Measurements from ENCODE around the gene ODAD4. TPM values are rescaled to one million over a fixed set of nuclear protein-coding genes. Genes with fewer than 3 reads are reported as not detected.
A peak's percentile ranks its signal among the peaks of the same experiment; 100 is the strongest.

ODAD4 gene
- total RNA-seq, 1 donor from 2014 or later: 0.70 TPM

GRCh38 chr17:41891135-41892020, 39.0 kb upstream of the ODAD4 start:
- Mint-ChIP-seq H3K4me3 (ENCODE audit: unreplicated experiment) (no peak overlapping the region), H3K4me1 (ENCODE audit: low read depth) (peaks cover 12% of the 10 kb centered on the region), H3K27me3 (ENCODE audit: low read depth) (no peaks in the 10 kb centered on the region), H3K36me3 (ENCODE audit: low read depth) (peaks cover 38% of the 10 kb centered on the region), H3K27ac (ENCODE audit: unreplicated experiment) (no peak overlapping the region), H3K9me3 (ENCODE audit: low read depth) (no peaks in the 10 kb centered on the region)
- DNase-seq (ENCODE audit: low spot score): no peak
- TF ChIP-seq CTCF (IDR thresholded peaks at IDR 0.05): no peak

DNA sequence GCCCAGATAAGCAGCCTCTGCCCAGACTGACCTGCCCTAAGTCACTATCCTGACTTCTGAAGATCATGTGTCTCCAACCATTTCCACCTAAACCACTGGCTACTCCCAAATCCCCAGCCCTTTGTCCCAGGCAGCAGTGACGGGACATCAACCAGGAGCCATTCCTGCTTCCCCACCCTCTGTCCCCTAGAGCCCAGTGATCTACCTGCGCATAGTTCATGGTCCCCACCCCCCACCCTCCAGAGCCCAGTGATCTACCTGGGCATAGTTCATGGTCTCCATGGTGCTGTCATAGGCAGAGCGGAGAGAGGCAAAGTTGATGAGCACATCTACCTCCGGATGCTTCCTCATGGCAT, 38.4 kb upstream of the ODAD4 start:
- H3K27ac Mint-ChIP-seq (ENCODE audit: unreplicated experiment): peak overlapping the region; percentile 61
- TF ChIP-seq CTCF (IDR thresholded peaks at IDR 0.05): no peak
- H3K9me3 Mint-ChIP-seq (ENCODE audit: low read depth): no peaks in the 10 kb centered on the region
- no peak for DNase-seq (ENCODE audit: low spot score)
- H3K4me1 Mint-ChIP-seq (ENCODE audit: low read depth): peaks cover 12% of the 10 kb centered on the region
- H3K27me3 Mint-ChIP-seq (ENCODE audit: low read depth): no peaks in the 10 kb centered on the region
- H3K4me3 Mint-ChIP-seq (ENCODE audit: unreplicated experiment): no peak overlapping the region
- H3K36me3 Mint-ChIP-seq (ENCODE audit: low read depth): peaks cover 40% of the 10 kb centered on the region

- H3K4me1 Mint-ChIP-seq (ENCODE audit: low read depth): peaks cover 12% of the 10 kb centered on the region
- H3K9me3 Mint-ChIP-seq (ENCODE audit: low read depth): no peaks in the 10 kb centered on the region
- H3K4me3 Mint-ChIP-seq (ENCODE audit: unreplicated experiment): no peak overlapping the region
- no peaks in the 10 kb centered on the region for H3K27me3 Mint-ChIP-seq (ENCODE audit: low read depth)
- DNase-seq (ENCODE audit: low spot score): no peak
- H3K27ac Mint-ChIP-seq (ENCODE audit: unreplicated experiment): no peak overlapping the region
- peaks cover 41% of the 10 kb centered on the region for H3K36me3 Mint-ChIP-seq (ENCODE audit: low read depth)
- TF ChIP-seq CTCF (IDR thresholded peaks at IDR 0.05): no peak
Observed at GRCh38 chr17:41893384-41893783, 37.0 kb upstream of the ODAD4 start.

- DNase-seq (ENCODE audit: low spot score): no peak
Observed at GRCh38 chr17:41894791-41895331, 35.6 kb upstream of the ODAD4 start.

More at GRCh38 chr17:41894791-41895331, 35.6 kb upstream of the ODAD4 start:
- Mint-ChIP-seq H3K27me3 (ENCODE audit: low read depth) (no peaks in the 10 kb centered on the region), H3K4me3 (ENCODE audit: unreplicated experiment) (no peak overlapping the region), H3K36me3 (ENCODE audit: low read depth) (peaks cover 51% of the 10 kb centered on the region), H3K27ac (ENCODE audit: unreplicated experiment) (peak overlapping the region; percentile 73), H3K4me1 (ENCODE audit: low read depth) (peaks cover 12% of the 10 kb centered on the region), H3K9me3 (ENCODE audit: low read depth) (no peaks in the 10 kb centered on the region)
- TF ChIP-seq CTCF (IDR thresholded peaks at IDR 0.05): no peak
